PC-9 (cell line): Measurements from ENCODE around the gene BTNL8. TPM values are rescaled to one million over a fixed set of nuclear protein-coding genes. Genes with fewer than 3 reads are reported as not detected.

Experiments
- BruUV-seq: library from RNA; stranded (reverse); fragments of 400-500 nt; replicated peaks from 2 replicates; lab custom pipeline; 2021; lab: Mats Ljungman, UMichigan
- CTCF ChIA-PET: fragments of 300-600 bp; sonication (Branson Sonifier 250); formaldehyde crosslinking; loops from one replicate; lab custom pipeline; 2022; ENCODE audit warnings: antibody characterized with exemption; lab: Charles Lee
- POLR2A ChIA-PET: fragments of 300-600 bp; sonication (Branson Sonifier 250); formaldehyde crosslinking; loops from one replicate; lab custom pipeline; 2022; ENCODE audit warnings: antibody characterized with exemption; ENCODE audit not compliant: unreplicated experiment; lab: Charles Lee
- DNase-seq, 2 experiments: peaks; one replicate each; pipeline versions ENCODE4 v3.0.0 to v3.0.0-alpha.2; 2015 to 2022; ENCODE audit warnings: mixed read lengths in 1 of 2
- H2AFZ ChIP-seq: fragments of 200-600 bp; sonication (generic); 2 replicates; pipeline ENCODE4 v1.8.1; 2017; ENCODE audit warnings: antibody characterized with exemption
- H3F3A ChIP-seq: fragments of 200-600 bp; sonication (generic); 2 replicates; pipeline ENCODE4 v1.8.1; 2017; ENCODE audit warnings: antibody characterized with exemption, mild to moderate bottlenecking, low read depth; ENCODE audit not compliant: insufficient read depth
- H3K27ac ChIP-seq: fragments of 200-600 bp; sonication (generic); 2 replicates; pipeline ENCODE4 v1.6.1; 2016; ENCODE audit warnings: mixed run types
- H3K27me3 ChIP-seq: fragments of 200-600 bp; sonication (generic); 2 replicates; pipeline ENCODE4 v1.6.1; 2016; ENCODE audit warnings: low read depth, mixed run types; ENCODE audit not compliant: insufficient read depth
- H3K36me3 ChIP-seq: fragments of 200-600 bp; sonication (generic); 2 replicates; pipeline ENCODE4 v1.6.1; 2016; ENCODE audit warnings: low read depth, mixed run types
- H3K4me1 ChIP-seq: fragments of 200-600 bp; sonication (generic); replicated peaks from 2 replicates; pipeline ENCODE4 v1.6.1; 2016; ENCODE audit warnings: mixed run types; ENCODE audit not compliant: insufficient read depth
- H3K4me2 ChIP-seq: fragments of 200-600 bp; sonication (generic); 2 replicates; pipeline ENCODE4 v1.6.1; 2017; ENCODE audit warnings: mixed run types
- H3K4me3 ChIP-seq: fragments of 200-600 bp; sonication (generic); 2 replicates; pipeline ENCODE4 v1.6.1; 2016; ENCODE audit warnings: mixed run types
- H3K79me2 ChIP-seq: fragments of 200-600 bp; sonication (generic); 2 replicates; pipeline ENCODE4 v1.6.1; 2017; ENCODE audit warnings: low read depth, mixed run types
- H3K9me2 ChIP-seq: fragments of 200-600 bp; sonication (generic); 2 replicates; pipeline ENCODE4 v1.8.1; 2017; ENCODE audit warnings: mild to moderate bottlenecking; ENCODE audit not compliant: insufficient read depth
- H3K9me3 ChIP-seq: fragments of 200-600 bp; sonication (generic); 2 replicates; pipeline ENCODE4 v1.8.1; 2016; ENCODE audit warnings: low read depth; ENCODE audit not compliant: insufficient read depth
- H4K20me1 ChIP-seq: fragments of 200-600 bp; sonication (generic); 2 replicates; pipeline ENCODE4 v1.8.1; 2017; ENCODE audit not compliant: insufficient read depth
- CTCF ChIP-seq: fragments of 200-600 bp; sonication (generic); conservative IDR thresholded peaks from 2 replicates; pipeline ENCODE4 v1.6.1; 2017; ENCODE audit warnings: mixed run types, antibody characterized with exemption, mild to moderate bottlenecking, moderate library complexity
- EZH2 ChIP-seq: fragments of 200-600 bp; sonication (generic); IDR thresholded peaks from 2 replicates; pipeline ENCODE4 v1.8.0; 2017; ENCODE audit warnings: antibody characterized with exemption, low read depth
- intact Hi-C: fragments of 100-400 bp; cut with micrococcal nuclease; formaldehyde crosslinking; loops from one replicate; pipeline ENCODE4 v1.10.0; 2022; ENCODE audit not compliant: unreplicated experiment
- total RNA-seq: library from RNA; stranded (reverse); gene quantifications from 2 replicates; pipeline ENCODE4 v1.2.3, GENCODE V29; 2021

BTNL8 gene
- total RNA-seq, 1 experiment from 2014 or later = not detected

- no peak for DNase-seq
- Histone ChIP-seq H3K27ac (no peak within 1 kb of the TSS), H3K9me2 (no peaks in the 10 kb centered on the region), H3K4me2 (no peak within 1 kb of the TSS), H4K20me1 (no peaks in the 10 kb centered on the region), H3K36me3 (no peaks in the 10 kb centered on the region), H3K9me3 (no peaks in the 10 kb centered on the region), H3K79me2 (no peaks in the 10 kb centered on the region), H3F3A (no peaks in the 10 kb centered on the region), H3K4me1 (no peaks in the 10 kb centered on the region), H3K27me3 (no peaks in the 10 kb centered on the region), H3K4me3 (no peak within 1 kb of the TSS), H2AFZ (no peak within 1 kb of the TSS)
- CTCF ChIA-PET = no interaction called here
- no TSS peak for BruUV-seq
- TF ChIP-seq CTCF (no peak), EZH2 (no peak)
- POLR2A ChIA-PET = no interaction called here
- intact Hi-C loops = no loop called here
Observed at GRCh38 chr5:180988592-180988991, 89.6 kb downstream of the BTNL8 start, which contains the start of gene BTNL3. BTNL3 (plus strand) TSS chr5:180988846; CDS start chr5:180989029, 183 bp downstream.

GRCh38 chr5:180990086-180990881, 91.3 kb downstream of the BTNL8 start:
- intact Hi-C loops = no loop called here
- no peak for DNase-seq
- POLR2A ChIA-PET = no interaction called here

GRCh38 chr5:180990882-180991242, 91.9 kb downstream of the BTNL8 start:
- no peak overlapping the region for H3K4me2 ChIP-seq
- no peak for DNase-seq
- no peaks in the 10 kb centered on the region for H3K27me3 ChIP-seq
- H3K79me2 ChIP-seq = no peaks in the 10 kb centered on the region
- BruUV-seq = no TSS peak
- POLR2A ChIA-PET = no interaction called here
- intact Hi-C loops = no loop called here
- no peak overlapping the region for H3K4me3 ChIP-seq
- no peaks in the 10 kb centered on the region for H3K36me3 ChIP-seq
- no peaks in the 10 kb centered on the region for H4K20me1 ChIP-seq
- TF ChIP-seq CTCF = no peak
- no peak for TF ChIP-seq EZH2
- H3K9me3 ChIP-seq = no peaks in the 10 kb centered on the region
- no peak overlapping the region for H3K27ac ChIP-seq
- H3K4me1 ChIP-seq = no peaks in the 10 kb centered on the region
- CTCF ChIA-PET = no interaction called here
- H3K9me2 ChIP-seq = no peaks in the 10 kb centered on the region
- H3F3A ChIP-seq = no peaks in the 10 kb centered on the region
- H2AFZ ChIP-seq = no peak overlapping the region

More at GRCh38 chr5:180990086-180990881, 91.3 kb downstream of the BTNL8 start:
- no peaks in the 10 kb centered on the region for H3F3A ChIP-seq
- H3K4me2 ChIP-seq = no peak overlapping the region
- H3K79me2 ChIP-seq = no peaks in the 10 kb centered on the region
- H3K9me2 ChIP-seq = no peaks in the 10 kb centered on the region
- H3K27ac ChIP-seq = no peak overlapping the region
- BruUV-seq = no TSS peak
- H3K4me1 ChIP-seq = no peaks in the 10 kb centered on the region
- H3K27me3 ChIP-seq = no peaks in the 10 kb centered on the region
- H4K20me1 ChIP-seq = no peaks in the 10 kb centered on the region
- CTCF ChIA-PET = no interaction called here
- H3K9me3 ChIP-seq = no peaks in the 10 kb centered on the region
- H3K36me3 ChIP-seq = no peaks in the 10 kb centered on the region
- no peak overlapping the region for H2AFZ ChIP-seq
- no peak overlapping the region for H3K4me3 ChIP-seq
- TF ChIP-seq CTCF = no peak
- no peak for TF ChIP-seq EZH2

Other genes with a start within 250 kb of the BTNL8 start
- not detected in 2 replicates for gene FLT4, start 249.6 kb upstream of the BTNL8 start, total RNA-seq
- not detected in 2 replicates for gene OR2Y1, start 159.1 kb upstream of the BTNL8 start, total RNA-seq
- gene MGAT1, start 96.4 kb upstream of the BTNL8 start, total RNA-seq = 96.6 and 103 TPM in 2 replicates
- 48.6 and 57.3 TPM in 2 replicates for gene ZFP62, start 37.9 kb upstream of the BTNL8 start, total RNA-seq
- not detected in 2 replicates for gene BTNL3, start 89.7 kb downstream of the BTNL8 start, total RNA-seq
- not detected in 2 replicates for gene BTNL9, start 141.1 kb downstream of the BTNL8 start, total RNA-seq
- not detected in 2 replicates for gene OR2V1, start 232.0 kb downstream of the BTNL8 start, total RNA-seq
- not detected in 2 replicates for gene OR2V2, start 248.4 kb downstream of the BTNL8 start, total RNA-seq